CD4-positive, alpha-beta T cell (primary cell): Measurements from ENCODE around the gene LRRC45. TPM values are rescaled to one million over a fixed set of nuclear protein-coding genes. Genes with fewer than 3 reads are reported as not detected.

ENCODE experiments used
- ATAC-seq: fragments of 200-7000 bp; cut with Tn5 transposase; one replicate; pipeline ENCODE4 v1.10.0; 2022; ENCODE audit warnings: mild to moderate bottlenecking; ENCODE audit not compliant: poor library complexity
- CTCF ChIA-PET: fragments of 350-600 bp; sonication (Branson Sonifier 250); formaldehyde crosslinking; loops from one replicate; lab custom pipeline; 2021; ENCODE audit warnings: antibody characterized with exemption, inconsistent platforms; lab: Charles Lee
- POLR2A ChIA-PET: fragments of 350-600 bp; sonication (Branson Sonifier 250); formaldehyde crosslinking; loops from one replicate; lab custom pipeline; 2021; ENCODE audit warnings: antibody characterized with exemption, inconsistent platforms; lab: Charles Lee
- DNase-seq, 14 experiments: peaks; one replicate each; pipeline ENCODE4 v3.0.0-alpha.2; 2013 to 2020; ENCODE audit warnings: mixed read lengths in 2 of 14
- H3K27ac ChIP-seq, 2 donors: one replicate each; pipeline versions ENCODE4 v1.5.1 to v1.7.0; 2013; ENCODE audit warnings: low read length in 2 of 2, low read depth in 1 of 2, mild to moderate bottlenecking in 1 of 2
- H3K27me3 ChIP-seq, 2 experiments: 1 replicate in 1 of 2; 2 replicates in 1 of 2; pipeline versions ENCODE4 v1.6.1 to v1.7.0; 2013; ENCODE audit warnings: low read length in 2 of 2, control low read depth in 1 of 2, mild to moderate bottlenecking in 1 of 2, moderate library complexity in 1 of 2; ENCODE audit not compliant: insufficient read depth in 2 of 2, control insufficient read depth in 1 of 2
- H3K36me3 ChIP-seq: one replicate; pipeline ENCODE4 v1.6.1; 2013; ENCODE audit warnings: low read length, control low read depth; ENCODE audit not compliant: insufficient read depth
- H3K4me1 ChIP-seq: one replicate; pipeline ENCODE4 v1.6.1; 2013; ENCODE audit warnings: low read length, control low read depth; ENCODE audit not compliant: insufficient read depth
- H3K4me3 ChIP-seq: one replicate; pipeline ENCODE4 v1.5.1; 2013; ENCODE audit warnings: mild to moderate bottlenecking, low read length, moderate library complexity
- H3K9me3 ChIP-seq, 2 experiments: 1 replicate in 1 of 2; 2 replicates in 1 of 2; pipeline versions ENCODE4 v1.6.1 to v1.7.0; 2013; ENCODE audit warnings: low read length in 2 of 2, mild to moderate bottlenecking in 2 of 2, control low read depth in 1 of 2, moderate library complexity in 1 of 2; ENCODE audit not compliant: control insufficient read depth in 1 of 2, insufficient read depth in 1 of 2
- H3K27ac Mint-ChIP-seq: one replicate; pipeline ENCODE4 v1.8.0; 2020; ENCODE audit warnings: mixed read lengths
- H3K27me3 Mint-ChIP-seq: one replicate; pipeline ENCODE4 v1.8.0; 2021; ENCODE audit warnings: mixed read lengths
- H3K36me3 Mint-ChIP-seq: one replicate; pipeline ENCODE4 v1.8.0; 2021; ENCODE audit warnings: low read depth, mixed read lengths
- H3K4me1 Mint-ChIP-seq: one replicate; pipeline ENCODE4 v1.8.0; 2021; ENCODE audit warnings: low read depth, mixed read lengths
- H3K4me3 Mint-ChIP-seq: one replicate; pipeline ENCODE4 v1.8.0; 2020; ENCODE audit warnings: mild to moderate bottlenecking, mixed read lengths
- H3K9me3 Mint-ChIP-seq: one replicate; pipeline ENCODE4 v1.8.0; 2020; ENCODE audit warnings: mixed read lengths
- CTCF ChIP-seq: fragments of 200-600 bp; IDR thresholded peaks from one replicate; pipeline ENCODE4 v1.8.0; 2022; ENCODE audit warnings: antibody characterized with exemption, mild to moderate bottlenecking
- intact Hi-C, 2 experiments: fragments of 100-400 bp; cut with DNase I in 1 of 2; cut with micrococcal nuclease in 1 of 2; formaldehyde crosslinking; loops; one replicate each; pipeline versions ENCODE4 v1.15.1 to v1.9.0; 2023 to 2025; cut with DNase I, micrococcal nuclease
- total RNA-seq, 174 experiments: library from RNA in 2 of 174; stranded (reverse) in 2 of 174; gene quantifications; one replicate each; pipeline ENCODE4 v1.2.3 and lab custom pipeline; 2021 to 2026

The LRRC45 gene
- total RNA-seq, 2 experiments from 2014 or later = 17.7 to 17.9 TPM

- POLR2A ChIA-PET = no interaction called here
- CTCF ChIA-PET = no interaction called here
Observed at GRCh38 chr17:82080048-82080788, 57.1 kb downstream of the LRRC45 start.

More at GRCh38 chr17:82080048-82080788, 57.1 kb downstream of the LRRC45 start:
- H3K4me1 ChIP-seq = no peaks in the 10 kb centered on the region
- Mint-ChIP-seq H3K36me3 (peaks cover 30% of the 10 kb centered on the region), H3K27ac (no peak overlapping the region), H3K4me1 (no peaks in the 10 kb centered on the region), H3K27me3 (no peaks in the 10 kb centered on the region), H3K9me3 (no peaks in the 10 kb centered on the region), H3K4me3 (no peak overlapping the region)
- intact Hi-C loops = no loop called here
- H3K27ac ChIP-seq = no peak overlapping the region
- peak in 1 of 14 experiments; percentile 0 for DNase-seq
- no peaks in the 10 kb centered on the region for H3K27me3 ChIP-seq
- no peak for TF ChIP-seq CTCF
- ATAC-seq = no peak
- peaks cover 53% of the 10 kb centered on the region for H3K36me3 ChIP-seq
- H3K9me3 ChIP-seq = no peaks in the 10 kb centered on the region
- H3K4me3 ChIP-seq = no peak overlapping the region

Other genes with a start within 250 kb of the LRRC45 start
- not detected for gene GCGR, start 219.2 kb upstream of the LRRC45 start, total RNA-seq
- 10 to 100 TPM; 36.9 to 37.7 TPM for gene MCRIP1, start 190.0 kb upstream of the LRRC45 start, total RNA-seq
- gene PPP1R27, start 188.3 kb upstream of the LRRC45 start, total RNA-seq = not detected
- gene P4HB, start 162.8 kb upstream of the LRRC45 start, total RNA-seq = 100 to 1,000 TPM; 223 to 233 TPM
- 100 to 1,000 TPM; 706 to 715 TPM for gene ARHGDIA, start 152.0 kb upstream of the LRRC45 start, total RNA-seq
- gene ALYREF, start 131.7 kb upstream of the LRRC45 start, total RNA-seq = 100 to 1,000 TPM in 1 of 2 experiments, 10 to 100 TPM in 1; 93.3 to 101 TPM
- gene ANAPC11, start 131.6 kb upstream of the LRRC45 start, total RNA-seq = 10 to 100 TPM; 27.9 to 28.9 TPM
- under 1 TPM in 1 of 2 experiments, not detected in 1; 0.20 TPM for gene NPB, start 121.1 kb upstream of the LRRC45 start, total RNA-seq
- 10 to 100 TPM; 18.7 to 18.9 TPM for gene PCYT2, start 111.9 kb upstream of the LRRC45 start, total RNA-seq
- 10 to 100 TPM; 56.7 to 57.5 TPM for gene SIRT7, start 105.1 kb upstream of the LRRC45 start, total RNA-seq
- gene MAFG, start 95.6 kb upstream of the LRRC45 start, total RNA-seq = 10 to 100 TPM; 10.8 to 13.3 TPM
- 1 to 10 TPM in 1 of 2 experiments, under 1 TPM in 1; 0.38 to 1.0 TPM for gene PYCR1, start 86.0 kb upstream of the LRRC45 start, total RNA-seq
- gene MYADML2, start 76.1 kb upstream of the LRRC45 start, total RNA-seq = not detected
- gene NOTUM, start 62.1 kb upstream of the LRRC45 start, total RNA-seq = not detected
- 10 to 100 TPM; 19.1 to 22.7 TPM for gene ASPSCR1, start 45.7 kb upstream of the LRRC45 start, total RNA-seq
- 10 to 100 TPM; 14.9 to 19.6 TPM for gene CENPX, start 427 bp upstream of the LRRC45 start, total RNA-seq
- 1 to 10 TPM; 3.3 to 5.3 TPM for gene RAC3, start 8.4 kb downstream of the LRRC45 start, total RNA-seq
- 100 to 1,000 TPM; 103 to 119 TPM for gene DCXR, start 14.4 kb downstream of the LRRC45 start, total RNA-seq
- 10 to 100 TPM; 28.1 to 31.2 TPM for gene RFNG, start 28.5 kb downstream of the LRRC45 start, total RNA-seq
- gene GPS1, start 28.6 kb downstream of the LRRC45 start, total RNA-seq = 10 to 100 TPM; 64.6 to 69.3 TPM
- gene DUS1L, start 42.5 kb downstream of the LRRC45 start, total RNA-seq = 100 to 1,000 TPM; 160 to 163 TPM
- gene FASN, start 74.9 kb downstream of the LRRC45 start, total RNA-seq = 100 to 1,000 TPM; 168 to 174 TPM
- 100 to 1,000 TPM; 129 to 135 TPM for gene CCDC57, start 189.5 kb downstream of the LRRC45 start, total RNA-seq
- 10 to 100 TPM; 93.4 to 99.0 TPM for gene SLC16A3, start 205.7 kb downstream of the LRRC45 start, total RNA-seq